HG03103 (cell line): ENCODE results near the gene DQX1.
"Not testable (repeated sequence)": the region's sequence is repeated elsewhere in the genome, so short reads cannot be mapped to it uniquely, and the experiment has no call there.

ENCODE experiments used
- ATAC-seq: cut with Tn5 transposase; IDR thresholded peaks from one replicate; pipeline ENCODE4 v1.9.1; 2021; ENCODE audit warnings: low read depth; ENCODE audit not compliant: unreplicated experiment

Gene DQX1

GRCh38 chr2:74471332-74472065 lies 54.5 kb downstream of the DQX1 start:
- no peak for ATAC-seq

- ATAC-seq: not testable (repeated sequence)
These were observed 55.3 kb downstream of the DQX1 start for GRCh38 chr2:74470742-74471141.
